IPS-11a (cell line): ENCODE measurements around the gene CH25H.
"Not testable (repeated sequence)": the region's sequence is repeated elsewhere in the genome, so short reads cannot be mapped to it uniquely, and the experiment has no call there.

Experiments
- H3K4me3 ChIP-seq: one replicate; pipeline ENCODE4 v1.5.1; 2013; ENCODE audit warnings: low read depth, low read length, control low read depth

CH25H gene

DNA sequence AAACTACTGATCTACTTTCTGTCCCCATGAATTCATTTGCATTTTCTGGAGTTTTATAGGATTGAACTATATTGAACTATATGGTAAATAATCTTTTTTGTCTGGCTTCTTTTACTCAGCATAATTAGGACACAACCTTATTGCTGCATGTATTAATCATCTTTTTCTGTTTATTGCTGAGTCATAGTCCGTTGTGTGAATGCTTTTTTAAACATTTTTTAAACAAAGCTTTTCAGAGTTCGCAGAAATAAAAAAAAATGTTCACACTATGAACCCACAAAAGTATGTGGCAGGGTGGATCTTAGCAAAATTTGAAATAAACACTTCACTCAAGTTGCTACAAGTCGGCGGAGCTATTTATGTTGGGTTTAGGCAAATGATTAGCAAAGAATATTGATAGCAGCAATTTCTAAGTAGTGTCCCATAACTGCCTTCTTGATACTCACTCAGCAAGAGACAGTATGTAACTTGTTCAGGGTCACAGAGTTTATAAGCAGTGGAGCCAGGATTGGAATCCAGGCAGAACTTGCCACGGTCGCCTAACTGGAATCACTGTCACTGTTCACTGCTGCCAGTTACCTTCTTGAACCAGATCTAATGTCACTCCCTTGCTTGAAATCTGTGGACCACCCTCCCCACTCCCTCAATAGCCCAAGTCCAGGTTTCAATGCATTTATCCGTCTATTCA, 5.6 kb downstream of the CH25H start:
- H3K4me3 ChIP-seq, result no peak overlapping the region

DNA sequence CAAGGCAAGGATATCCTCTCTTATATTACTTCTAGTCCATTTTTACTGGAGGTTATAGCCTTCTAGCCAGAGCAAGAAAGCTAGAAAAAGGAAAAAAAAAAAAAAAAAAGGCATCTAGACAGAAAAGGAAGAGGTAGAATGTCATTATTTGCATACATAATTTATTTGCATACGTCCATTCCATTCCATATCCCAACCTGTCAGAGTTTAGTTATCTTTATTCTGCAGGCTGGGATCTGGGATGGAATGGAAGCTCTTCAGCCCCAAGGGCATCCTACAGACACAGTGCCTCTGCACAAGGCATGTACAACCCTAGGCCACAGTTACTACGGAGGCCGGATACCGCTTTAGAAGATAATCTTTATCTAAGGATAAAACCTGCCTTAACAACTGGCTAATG, 9.6 kb downstream of the CH25H start:
- H3K4me3 ChIP-seq, result no peak overlapping the region

DNA sequence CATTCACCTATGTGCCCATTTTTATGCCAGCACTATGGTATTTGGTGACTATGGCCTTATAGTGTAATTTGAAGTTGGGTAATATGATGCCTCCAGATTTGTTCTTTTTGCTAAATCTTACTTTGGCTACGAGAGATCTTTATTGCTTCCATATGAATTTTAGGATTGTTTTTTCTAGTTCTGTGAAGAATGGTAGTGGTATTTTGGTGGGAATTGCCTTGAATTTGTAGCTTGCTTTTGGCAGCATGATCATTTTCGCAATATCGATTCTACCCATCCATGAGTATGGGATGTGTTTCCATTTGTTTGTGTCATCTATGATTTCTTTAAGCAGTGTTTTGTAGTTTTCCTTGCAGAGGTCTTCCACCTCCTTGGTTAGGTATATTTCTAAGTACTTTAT, 15.8 kb downstream of the CH25H start:
- not testable (repeated sequence) for H3K4me3 ChIP-seq

DNA sequence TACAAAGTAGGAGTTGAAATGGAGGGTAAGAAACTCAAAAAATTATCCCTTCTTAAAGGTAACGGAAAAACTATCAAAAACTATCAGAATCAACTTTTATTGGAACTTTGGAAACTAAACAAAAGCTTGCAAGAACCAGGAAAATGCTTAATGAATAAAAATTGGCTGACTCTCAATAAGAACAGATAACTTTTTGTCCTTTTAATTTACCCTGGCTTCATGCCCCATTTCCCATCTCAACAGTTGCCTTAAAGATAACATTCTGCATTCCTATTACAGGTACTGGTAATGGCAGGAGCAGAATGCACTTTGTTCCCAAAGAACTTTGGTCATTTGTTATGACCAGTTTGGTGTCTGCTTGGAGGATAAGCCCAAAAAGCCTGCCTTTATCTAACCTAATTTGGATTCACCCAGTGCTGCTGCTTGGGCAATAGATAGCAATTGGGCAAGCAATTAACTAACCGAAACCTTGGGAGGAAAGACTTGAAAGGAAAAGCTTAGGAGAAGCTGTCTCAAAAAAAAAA, 17.8 kb downstream of the CH25H start:
- no peak overlapping the region for H3K4me3 ChIP-seq

DNA sequence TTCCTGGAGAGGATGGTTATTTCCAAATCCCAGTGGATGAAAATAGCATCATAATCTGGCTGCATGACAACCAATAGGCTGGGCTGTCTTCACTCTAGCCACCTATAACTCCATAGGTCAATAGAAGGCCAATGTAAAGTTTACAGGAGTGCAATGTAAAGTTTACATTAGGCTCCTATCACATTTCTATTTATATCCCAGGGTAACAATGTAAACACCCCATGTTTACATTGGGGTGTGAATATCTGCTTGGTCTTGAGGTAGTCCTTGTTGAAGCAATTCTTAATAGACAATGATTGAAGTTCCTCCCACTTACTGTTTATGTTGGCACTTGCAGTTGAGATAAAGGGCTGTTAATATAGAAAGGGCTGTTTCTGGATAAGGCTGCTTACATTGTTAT, 21.5 kb downstream of the CH25H start:
- no peak overlapping the region for H3K4me3 ChIP-seq

DNA sequence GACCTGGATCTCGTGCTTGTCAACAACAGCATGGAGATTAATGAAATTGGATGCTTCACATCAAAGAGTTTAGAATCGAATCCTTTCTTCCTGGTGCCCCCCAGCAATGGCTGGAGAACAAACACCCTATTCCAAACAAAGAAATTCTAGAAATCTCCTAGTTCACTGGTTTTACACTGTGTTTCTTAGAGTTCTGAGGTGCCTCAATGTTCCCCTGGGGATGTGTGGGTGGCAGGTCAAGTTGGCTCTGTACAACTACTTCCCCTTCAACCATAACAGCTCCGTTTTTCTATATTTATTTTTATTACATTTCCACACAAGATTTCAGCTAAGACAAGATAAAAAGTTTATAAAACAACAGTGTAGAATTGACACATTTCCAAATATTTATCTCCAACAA, 22.5 kb downstream of the CH25H start:
- H3K4me3 ChIP-seq, result no peak overlapping the region

DNA sequence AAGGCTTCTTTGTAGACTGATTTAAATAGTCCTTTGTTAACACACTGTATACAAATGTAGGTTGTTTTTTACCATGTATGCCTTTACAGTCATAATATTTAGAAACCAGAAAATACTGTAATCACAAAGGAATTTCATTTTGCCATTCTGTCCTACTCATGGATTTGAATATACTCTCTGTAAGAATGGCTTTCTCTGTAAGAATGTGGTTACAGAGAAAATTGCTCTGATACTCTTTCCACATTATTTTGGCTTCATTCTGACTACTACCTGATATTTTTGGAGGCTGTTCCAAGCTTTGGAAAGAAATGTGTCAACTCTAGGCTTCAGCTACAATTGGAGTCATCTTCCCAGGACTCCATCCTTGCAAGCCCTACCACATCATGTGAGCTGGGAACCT, 23.5 kb downstream of the CH25H start:
- no peak overlapping the region for H3K4me3 ChIP-seq

DNA sequence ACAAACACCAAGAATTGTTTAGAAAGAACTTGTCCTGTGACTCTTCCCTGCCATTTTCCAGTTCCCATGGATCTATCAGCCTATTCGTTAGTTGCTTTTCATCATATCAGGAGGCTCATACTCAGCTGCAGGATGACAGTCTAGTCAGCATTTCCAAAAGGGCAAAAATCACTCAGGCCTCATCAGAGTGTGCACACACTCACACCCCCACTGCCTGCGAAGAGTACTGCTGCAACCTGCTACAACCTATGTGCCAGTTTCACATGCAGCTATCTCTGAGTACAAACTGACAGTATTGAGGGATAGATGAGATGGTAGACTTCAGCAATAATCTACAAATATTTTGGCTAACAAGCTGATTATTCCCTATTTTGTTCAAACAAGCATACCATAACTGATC, 24.2 kb downstream of the CH25H start:
- H3K4me3 ChIP-seq, result no peak overlapping the region

DNA sequence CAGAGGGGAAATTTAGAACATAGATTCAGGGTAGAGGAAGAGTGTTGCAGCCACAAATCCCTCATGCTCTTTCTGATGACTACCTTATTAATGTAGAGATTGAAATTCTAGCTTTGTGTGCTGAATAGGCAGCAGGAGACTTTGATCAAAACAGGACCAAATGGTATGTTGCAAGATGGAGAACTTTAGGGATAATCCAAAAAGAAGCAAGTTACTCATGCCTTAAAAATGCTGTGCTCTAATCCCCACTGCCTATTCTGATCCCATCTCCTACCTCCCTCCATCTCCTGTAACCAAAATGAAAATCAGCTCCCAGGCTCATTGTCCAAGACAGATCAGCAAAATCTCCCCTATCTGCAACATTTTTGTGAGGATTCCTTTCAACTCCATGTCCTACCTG, 31.3 kb downstream of the CH25H start:
- no peak overlapping the region for H3K4me3 ChIP-seq

DNA sequence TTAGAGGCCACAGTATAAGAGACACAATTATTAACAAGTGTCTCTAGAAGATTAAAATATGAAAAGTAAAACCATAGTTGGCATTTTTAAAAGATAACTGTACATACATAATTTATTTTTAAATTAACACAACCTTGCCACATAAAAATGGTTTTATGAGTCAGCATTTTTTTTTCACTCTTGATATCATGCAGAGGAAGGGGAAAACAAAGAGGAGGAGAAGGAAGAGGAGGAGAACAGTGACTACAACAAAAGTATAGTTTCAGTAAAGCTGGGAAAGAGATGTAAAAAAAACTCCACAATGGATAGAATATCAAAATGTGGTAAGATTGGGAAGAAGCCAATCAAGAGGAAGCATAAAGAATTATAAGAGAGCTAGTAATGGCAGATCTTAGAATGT, 34.0 kb downstream of the CH25H start:
- H3K4me3 ChIP-seq, result no peak overlapping the region

DNA sequence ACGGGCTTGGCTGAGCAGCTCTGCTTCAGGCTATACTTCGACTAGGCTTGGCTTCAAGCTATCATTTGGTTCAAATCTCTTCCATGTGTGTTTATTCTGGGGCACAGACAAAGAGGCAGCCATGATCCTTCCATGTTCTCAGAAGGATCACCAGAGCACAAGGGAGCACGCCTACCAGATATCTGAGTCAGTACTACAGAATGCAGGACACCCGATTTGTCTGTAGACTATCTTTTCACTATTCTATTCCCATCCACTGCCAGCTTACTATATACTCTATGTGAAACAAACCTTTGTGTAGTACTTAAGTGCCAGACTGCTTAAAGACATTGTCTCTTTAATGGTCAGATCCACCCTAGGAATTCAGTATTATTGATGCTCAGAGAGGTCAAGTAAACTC, 35.1 kb downstream of the CH25H start:
- H3K4me3 ChIP-seq, result no peak overlapping the region

DNA sequence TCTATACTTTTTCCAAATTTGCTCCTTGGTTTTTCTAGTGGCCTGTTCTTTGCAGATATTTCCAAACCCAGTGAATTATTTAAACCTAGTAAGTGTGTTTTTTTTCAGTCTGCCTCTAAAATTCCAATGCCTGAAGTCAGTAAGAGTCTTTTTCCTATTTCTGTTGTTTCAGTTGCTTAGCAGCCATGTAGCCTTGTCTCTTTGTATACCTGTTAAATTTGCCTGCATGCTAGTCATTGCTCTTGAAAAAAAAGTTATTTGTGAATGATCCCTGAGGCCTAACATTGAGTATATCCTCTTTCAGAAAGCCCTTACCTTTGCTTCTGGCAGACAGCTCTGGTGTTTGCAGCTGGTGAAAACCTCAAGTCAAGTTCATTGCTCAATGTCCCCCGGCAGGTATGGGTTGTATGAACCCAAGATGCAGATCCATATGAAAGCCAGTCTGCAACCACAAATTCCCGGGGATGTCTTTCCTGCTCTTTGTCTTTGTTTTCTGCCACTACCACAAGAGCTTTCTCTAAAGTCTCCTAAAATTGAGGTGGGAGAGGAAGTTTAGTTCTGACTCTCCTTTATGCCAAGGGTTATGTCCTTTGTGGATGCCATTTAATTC, 35.7 kb downstream of the CH25H start:
- no peak overlapping the region for H3K4me3 ChIP-seq

DNA sequence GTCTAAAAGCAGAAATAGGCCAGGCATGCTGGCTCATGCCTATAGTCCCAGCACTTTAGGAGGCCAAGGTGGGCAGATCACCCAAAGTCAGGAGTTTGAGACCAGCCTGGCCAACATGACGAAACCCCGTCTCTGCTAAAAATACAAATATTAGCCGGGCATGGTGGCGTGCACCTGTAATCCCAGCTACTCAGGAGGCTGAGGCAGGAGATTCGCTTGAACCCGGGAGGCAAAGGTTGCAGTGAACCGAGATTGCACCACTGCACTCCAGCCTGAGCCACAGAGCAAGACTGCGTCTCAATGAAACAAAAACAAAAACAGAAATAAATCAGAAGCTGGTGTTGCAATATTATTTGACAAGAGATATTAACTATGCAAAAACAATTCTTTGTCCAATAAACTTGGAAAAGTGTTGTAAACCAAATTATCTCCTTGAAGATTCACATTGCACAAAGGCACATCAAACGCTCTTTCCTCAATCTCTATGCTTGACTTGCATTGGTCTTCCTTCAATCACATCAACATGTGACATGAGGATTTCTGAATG, 38.7 kb downstream of the CH25H start:
- H3K4me3 ChIP-seq, result not testable (repeated sequence)

DNA sequence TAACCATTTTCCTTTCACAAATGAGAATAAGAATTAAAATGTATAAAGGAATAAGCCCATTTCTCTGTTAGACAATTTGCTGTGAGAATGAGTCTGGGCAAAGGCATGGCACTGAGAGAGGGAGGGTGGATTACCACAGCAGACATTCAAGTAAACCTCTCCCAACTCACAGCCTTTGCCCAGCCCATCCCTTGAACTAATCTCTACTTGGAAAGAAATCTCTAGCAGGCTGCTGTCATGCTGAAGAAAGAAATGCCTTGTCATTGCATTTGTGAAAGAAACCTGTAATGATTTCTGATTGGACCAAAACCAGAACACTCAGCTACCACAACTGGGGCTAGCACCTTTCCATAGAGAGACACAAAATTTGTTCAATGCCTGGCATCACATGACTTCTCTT, 39.2 kb downstream of the CH25H start:
- H3K4me3 ChIP-seq, result no peak overlapping the region

DNA sequence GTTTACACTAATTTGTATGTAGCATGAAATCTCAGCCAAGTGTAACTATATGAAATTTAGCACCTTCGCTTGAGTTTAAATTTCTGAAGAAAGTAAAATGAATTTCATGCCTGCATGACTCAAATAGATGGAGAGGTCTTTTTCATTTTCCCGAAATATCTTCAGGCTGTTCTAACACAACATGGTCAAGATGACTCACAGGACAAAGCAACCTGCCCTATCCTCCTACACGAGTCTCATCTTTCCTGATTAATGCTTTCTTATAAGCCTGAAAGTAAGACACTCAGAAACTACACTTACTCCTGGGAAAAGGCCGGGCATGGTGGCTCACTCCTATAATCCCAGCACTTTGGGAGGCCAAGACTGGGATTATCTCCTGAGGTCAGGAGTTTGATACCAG, 41.2 kb downstream of the CH25H start:
- H3K4me3 ChIP-seq, result no peak overlapping the region

DNA sequence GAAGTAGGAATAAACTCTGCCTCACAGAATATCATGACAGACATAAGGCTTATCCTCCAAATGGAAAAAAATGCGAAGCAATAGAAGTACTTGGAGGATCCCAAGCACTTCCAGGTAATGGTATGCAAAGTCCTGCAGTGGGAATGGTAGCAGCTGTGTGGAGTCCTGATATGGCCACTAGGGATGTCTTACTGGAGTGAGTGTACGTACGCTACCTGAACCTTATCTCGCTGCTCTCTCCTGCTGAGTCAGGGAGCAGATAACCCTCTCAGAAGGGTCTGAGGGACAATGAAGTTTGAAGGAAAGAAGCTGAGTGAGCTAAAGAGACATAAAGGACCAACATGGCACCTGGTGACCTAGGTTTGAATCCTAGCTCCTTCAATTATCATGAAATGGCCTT, 42.2 kb downstream of the CH25H start:
- H3K4me3 ChIP-seq, result no peak overlapping the region

DNA sequence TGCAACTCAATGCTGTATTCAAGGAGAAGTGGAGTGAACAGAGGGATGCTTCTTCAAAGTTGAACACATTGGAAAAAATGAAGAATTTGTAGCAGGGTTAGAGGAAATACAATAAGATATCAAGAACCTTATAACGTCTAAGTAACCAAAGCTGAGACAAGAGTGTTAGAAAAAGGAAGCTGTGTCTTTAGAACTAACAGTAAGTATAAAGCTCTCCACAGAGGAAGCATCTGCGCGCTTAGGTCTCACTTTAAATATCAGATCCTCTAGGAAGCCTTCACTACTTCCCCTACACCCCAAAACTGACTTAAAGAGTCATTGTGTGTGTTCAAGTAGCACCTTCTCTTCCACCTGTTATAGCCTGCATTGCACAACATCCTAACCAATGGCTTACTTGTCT, 43.0 kb downstream of the CH25H start:
- H3K4me3 ChIP-seq, result no peak overlapping the region

DNA sequence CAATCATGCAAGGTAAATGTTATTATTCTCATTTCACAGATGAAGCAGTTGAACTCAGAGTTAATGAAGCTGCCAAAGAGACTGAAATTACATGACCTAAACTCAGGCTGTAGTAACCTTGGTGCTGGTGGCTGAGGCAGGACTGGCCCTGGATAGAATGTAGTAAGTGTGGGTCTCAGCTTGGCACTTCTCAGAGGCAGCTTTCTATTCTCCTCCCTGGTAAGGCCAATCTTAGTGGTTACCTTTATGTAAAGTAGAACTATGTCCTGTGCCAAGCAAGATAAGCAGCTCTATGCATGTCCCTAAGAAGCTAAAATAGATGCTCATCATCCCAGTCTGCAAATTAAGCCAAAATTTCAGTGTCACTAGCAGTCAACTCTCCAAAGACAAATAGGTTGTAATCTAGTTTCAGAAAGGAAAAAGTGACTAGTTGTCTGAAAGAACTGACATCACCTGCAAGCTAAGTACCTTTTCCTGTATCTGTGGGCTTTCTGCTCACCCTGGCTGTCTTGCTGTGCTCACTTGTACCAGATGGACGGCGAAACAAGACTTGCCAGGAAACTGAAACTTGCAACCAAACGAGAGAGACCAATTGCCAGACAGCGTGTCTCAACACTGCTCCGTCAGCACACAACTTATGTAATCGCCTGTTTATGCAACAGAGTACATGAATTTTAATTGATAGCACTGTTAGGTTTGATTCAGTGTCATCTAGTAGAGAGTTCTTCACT, 43.7 kb downstream of the CH25H start:
- H3K4me3 ChIP-seq, result no peak overlapping the region

DNA sequence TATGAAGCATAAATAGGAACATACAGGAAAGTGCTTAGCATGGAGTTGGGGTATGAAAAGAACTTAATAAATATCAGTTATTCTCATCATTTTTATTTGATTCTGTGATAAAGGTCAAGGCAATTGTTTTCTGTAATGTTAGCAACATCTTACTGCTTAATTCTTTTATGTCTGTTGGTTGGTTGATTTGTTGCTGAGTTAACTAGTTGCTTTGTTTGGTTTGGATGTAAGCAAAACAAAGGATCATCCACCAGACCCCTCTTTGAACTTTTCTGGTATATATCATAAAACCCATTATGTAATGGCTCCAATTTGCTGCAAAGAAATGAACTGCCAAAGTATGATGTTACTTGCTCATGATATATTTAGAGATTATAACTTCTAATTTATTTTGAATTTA, 44.5 kb downstream of the CH25H start:
- no peak overlapping the region for H3K4me3 ChIP-seq

DNA sequence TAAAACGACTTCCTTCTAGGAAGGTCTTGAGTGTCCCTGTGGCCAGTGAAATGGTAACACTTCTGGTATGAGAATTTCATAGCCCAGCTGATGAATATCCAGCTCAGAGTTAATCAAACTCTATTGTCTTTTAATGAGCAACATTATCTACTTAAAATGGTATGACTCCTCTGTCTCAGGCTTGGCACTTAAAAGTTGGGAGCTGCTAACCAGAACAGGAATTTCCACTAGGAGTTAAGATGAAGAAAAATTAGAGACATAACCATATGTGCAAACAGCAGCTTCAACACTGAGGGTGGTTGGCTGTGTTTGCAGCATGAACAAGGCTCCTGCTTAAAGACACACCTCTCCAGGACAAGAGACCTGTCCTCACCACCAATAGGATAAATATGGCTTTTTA, 46.8 kb downstream of the CH25H start:
- no peak overlapping the region for H3K4me3 ChIP-seq

DNA sequence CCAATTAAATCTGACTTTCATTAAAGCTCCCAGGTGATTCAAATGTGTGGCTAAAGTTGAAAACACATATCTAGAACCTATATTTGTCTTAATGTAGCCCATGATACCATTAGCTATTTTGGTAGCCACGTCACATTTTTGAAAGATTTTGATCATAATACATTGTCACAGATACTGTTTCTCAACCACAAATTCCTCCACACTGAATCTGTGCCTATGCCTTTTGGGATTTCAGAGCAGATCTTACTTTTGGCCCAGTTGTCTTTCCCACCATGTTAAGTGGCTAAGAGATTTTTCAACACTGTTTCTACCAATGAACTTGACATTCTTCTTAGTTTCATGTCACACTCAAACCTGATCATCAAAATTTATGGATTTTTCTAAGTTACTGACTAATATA, 47.4 kb downstream of the CH25H start:
- no peak overlapping the region for H3K4me3 ChIP-seq

DNA sequence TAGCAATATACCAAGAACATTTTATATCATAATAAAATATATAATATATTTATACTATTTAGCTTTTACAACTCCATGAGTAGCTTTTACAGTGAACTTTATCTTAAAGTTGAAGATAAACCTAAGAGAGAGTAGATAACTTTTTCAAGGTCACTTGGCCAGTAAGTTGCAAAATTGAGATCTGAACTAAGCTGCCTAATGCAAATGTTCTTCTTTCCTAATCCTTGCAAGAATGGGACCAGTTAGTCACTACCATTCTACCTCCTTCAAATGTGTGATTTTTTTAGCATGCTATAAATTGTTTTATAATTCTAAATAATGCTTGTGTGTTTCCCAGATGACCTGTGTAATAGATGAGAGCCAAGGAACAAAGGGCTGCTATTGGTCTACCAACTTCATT, 47.8 kb downstream of the CH25H start:
- no peak overlapping the region for H3K4me3 ChIP-seq
